ENCODE results near the gene BTBD9.

DNA sequence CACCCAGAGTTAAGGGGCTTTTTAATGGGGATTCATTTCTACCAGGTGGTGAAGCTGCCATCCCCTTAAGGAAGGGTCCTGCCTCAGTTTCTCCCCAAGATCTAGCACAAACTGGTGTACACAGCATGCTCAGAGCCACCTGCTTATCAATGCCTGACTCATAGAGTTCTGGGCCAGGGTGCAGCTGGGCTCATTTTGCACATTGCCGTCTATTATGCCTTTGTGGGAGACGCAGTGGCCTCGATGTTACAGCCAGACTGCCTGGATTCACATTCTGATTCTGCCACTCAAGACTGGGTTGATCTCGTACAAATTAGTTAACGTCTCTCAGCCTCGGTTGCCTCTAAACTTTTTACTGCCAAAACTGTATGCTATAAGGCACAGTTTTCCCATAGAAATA lies 454.5 kb downstream of the BTBD9 start:
- TF ChIP-seq, protein P1, sequence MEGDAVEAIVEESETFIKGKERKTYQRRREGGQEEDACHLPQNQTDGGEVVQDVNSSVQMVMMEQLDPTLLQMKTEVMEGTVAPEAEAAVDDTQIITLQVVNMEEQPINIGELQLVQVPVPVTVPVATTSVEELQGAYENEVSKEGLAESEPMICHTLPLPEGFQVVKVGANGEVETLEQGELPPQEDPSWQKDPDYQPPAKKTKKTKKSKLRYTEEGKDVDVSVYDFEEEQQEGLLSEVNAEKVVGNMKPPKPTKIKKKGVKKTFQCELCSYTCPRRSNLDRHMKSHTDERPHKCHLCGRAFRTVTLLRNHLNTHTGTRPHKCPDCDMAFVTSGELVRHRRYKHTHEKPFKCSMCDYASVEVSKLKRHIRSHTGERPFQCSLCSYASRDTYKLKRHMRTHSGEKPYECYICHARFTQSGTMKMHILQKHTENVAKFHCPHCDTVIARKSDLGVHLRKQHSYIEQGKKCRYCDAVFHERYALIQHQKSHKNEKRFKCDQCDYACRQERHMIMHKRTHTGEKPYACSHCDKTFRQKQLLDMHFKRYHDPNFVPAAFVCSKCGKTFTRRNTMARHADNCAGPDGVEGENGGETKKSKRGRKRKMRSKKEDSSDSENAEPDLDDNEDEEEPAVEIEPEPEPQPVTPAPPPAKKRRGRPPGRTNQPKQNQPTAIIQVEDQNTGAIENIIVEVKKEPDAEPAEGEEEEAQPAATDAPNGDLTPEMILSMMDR (IDR thresholded peaks at IDR 0.05) = no peak
- no peak for TF ChIP-seq POLR2A (IDR thresholded peaks at IDR 0.05)

All from Peyer's patch (tissue), 4 donors.